ENCODE results near the gene TBCE.

TBCE gene

GRCh38 chr1:235367000-235367908, at the start of gene TBCE:
TSS of gene TBCE (plus strand) at chr1:235367427. CDS start at chr1:235380050, 12,623 bp downstream.
- peak; percentile 96 for DNase-seq (ENCODE audit: low read depth)

- DNase-seq (ENCODE audit: low read depth) = no peak
Measured at GRCh38 chr1:235319255-235319654, 48.0 kb upstream of the TBCE start.

DNA sequence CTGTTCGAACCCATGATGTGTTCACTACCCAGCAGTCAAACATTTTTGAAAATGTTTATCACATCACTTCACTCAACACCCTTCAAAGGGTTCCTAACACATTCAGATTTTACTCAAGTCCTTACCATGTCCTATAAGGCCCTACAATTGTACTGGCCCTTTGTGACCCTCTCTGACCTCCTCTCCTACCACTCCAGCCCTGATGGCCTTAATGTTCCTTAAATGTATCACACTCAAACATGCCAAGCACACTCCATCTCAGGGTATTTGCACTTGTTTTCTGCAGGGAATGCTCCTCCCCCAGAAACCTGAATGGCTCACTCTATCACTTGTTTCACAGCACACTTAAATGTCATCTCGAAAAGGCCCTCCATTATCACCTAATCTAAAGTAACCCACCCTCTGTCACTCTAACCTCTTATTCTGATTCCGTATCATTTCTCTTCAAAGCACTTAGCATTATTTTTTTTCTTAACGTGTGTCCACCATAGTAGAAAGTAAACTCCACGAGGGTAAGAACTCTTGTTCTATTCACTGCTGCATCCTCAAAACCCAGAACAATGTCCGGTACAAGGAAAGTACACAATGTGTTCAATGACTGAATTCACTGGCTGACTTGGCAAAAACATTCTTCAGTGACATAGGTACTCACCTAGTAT, 46.6 kb upstream of the TBCE start:
- DNase-seq (ENCODE audit: low read depth) = no peak

DNA sequence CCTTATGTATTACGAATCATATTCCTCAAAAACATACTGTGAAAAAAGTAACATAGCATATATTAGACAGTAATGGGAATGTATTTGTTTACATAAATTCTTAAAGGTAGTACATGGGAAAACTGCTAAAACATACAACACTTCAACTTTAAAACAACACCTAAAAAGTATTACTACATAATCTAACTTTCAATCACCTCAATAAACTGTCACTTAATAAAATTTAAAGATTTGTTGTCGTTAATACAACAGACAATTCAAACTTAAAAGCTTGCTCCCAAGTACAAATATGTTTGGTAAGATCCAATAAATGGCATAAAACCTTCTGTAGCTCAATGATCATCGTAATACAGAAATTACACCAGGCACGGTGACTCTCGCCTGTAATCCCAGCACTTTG, 42.9 kb upstream of the TBCE start:
- DNase-seq (ENCODE audit: low read depth) = no peak

- no peak for DNase-seq (ENCODE audit: low read depth)
Measured at GRCh38 chr1:235325139-235325538, 42.1 kb upstream of the TBCE start.

DNA sequence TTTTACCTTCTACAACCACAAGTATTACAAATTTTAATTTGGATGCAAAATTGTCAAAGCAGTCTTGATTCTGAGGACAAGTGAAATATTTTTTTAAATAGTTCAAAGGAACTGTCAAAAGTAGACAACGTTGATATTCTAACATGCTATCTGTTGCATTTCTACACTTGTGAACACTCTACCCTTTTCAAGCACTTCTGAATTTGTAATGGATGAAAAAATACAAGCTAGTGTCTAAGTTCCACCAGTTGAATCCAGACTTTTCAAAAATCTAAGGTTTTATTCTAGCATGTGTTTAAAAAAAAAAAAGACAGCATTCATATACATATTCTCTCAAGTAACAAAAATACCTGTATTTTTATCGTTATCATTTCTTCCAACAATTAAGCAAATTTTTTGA, 41.4 kb upstream of the TBCE start:
- DNase-seq (ENCODE audit: low read depth) = no peak

DNA sequence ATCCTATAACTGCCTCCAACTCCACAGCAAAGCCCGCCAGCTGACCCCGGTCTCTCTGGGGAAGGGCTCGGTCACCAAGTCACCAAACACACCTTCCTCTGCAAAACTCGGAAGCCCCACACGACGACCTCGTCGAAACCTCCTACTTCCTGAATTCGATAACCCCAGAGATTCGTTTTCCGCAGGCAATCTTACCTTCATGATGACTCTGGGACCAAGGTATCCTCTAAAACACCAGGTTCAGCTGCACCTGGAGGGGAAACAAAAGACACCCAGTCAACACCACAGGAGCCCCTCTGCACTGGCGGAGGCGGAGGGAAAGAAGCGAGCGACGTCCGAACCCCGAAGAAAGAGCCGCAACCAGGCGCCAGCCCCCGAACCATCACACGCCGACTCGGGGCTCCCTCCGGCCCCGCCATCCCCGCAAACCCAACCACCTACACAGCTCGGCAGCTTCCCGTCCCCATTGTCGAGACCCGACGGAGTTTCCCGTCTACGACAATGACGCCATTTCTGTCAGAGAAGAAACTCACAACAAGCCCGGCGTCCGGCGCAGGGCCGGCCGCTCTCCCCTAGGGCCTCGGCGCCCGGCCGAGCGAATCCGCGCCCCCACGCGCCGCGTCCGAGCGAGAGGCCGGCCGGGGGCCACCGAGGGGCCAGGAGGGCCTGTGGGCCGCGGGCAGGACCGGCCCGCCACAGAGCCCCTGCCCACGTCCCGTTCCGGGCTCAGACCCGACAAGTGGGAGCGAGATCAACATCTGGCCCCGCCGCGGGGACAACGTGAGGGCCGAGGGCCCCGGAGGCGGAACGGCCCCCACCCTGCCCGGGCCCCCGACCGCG, 40.3 kb upstream of the TBCE start:
- DNase-seq (ENCODE audit: low read depth) = no peak

DNA sequence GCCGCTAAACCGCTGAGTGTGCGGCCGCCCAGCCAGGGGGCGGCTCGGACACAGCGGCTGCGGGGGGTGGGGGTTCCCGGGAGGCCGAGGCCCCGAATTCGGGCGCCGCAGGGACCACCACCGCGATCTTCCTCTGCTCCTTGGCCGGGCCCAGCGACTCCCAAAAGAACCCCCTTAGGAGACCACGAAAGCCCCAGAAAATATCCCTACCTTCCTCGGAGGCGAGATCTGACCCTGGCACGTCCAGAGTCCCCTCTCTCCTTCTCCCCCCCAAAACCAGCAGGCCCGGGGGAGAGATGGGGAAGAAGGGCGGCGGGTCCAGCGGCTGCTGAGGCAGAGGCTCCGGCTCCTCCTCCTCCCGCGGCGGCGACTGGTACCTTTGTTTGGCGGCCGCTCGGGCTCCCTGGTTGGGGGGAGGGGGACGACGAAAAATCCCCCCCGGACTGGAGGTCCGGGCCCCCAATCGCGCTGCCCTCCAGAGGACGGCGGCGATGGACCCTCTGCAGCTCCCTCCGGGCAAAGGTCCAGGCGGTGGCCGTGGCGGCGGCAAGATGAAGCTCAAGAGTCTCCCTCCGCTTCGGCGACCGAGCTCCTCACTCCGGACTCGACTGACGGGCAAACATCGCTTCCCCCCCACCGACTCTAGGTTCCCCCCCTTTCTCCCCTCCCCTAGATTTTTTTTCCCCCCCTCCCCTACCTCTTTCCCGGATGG, 39.5 kb upstream of the TBCE start, which contains the start of gene ARID4B:
Gene ARID4B (minus strand): TSS at position 621 of the 712 bp plus-strand sequence. CDS start 1,260 bp downstream, outside the sequence.
- no peak for DNase-seq (ENCODE audit: low read depth)

- peak; percentile 100 for DNase-seq (ENCODE audit: low read depth)
Measured at GRCh38 chr1:235328271-235329138, 38.7 kb upstream of the TBCE start, which contains the start of gene GGPS1. TSS of gene GGPS1 (plus strand) at chr1:235328570. CDS start at chr1:235335265, 6,695 bp downstream.

DNA sequence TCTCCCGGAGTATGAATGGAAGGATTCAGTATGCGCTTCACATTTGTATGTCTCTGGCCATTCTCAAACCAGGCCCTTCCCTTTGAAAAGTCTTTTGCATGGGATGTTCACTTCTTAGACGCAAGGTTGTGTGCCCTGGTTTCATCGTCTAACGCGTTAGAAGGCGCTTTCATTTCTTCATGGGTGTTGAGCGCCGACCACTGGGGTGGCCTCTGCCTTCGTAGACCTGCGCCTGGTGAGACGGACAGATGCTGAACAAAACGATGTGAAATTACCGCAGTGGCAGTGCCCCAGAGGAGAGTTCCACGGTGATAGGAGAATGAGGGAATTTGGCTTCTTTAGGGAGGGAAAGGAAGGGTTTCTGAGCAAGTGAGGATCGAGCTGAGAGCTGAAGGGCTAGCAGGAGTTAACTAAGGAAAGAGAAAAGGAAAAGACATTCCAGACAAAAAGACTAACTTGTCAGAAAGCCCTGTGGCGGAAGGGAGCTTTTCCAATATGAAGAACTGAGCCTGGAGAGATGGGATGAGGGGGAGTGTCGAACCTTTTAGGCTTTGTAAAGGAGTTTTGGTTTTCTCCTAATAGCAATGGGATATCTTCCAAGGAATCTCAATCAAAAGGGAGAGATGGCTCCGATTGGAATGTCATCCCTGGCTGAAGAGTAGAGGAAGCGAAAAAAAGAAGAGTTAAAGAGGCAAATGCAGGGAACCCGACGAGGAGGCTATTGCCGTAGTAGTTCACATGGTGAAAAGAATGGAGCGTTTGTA, 37.9 kb upstream of the TBCE start:
- DNase-seq (ENCODE audit: low read depth) = no peak

GRCh38 chr1:235330918-235331285, 36.3 kb upstream of the TBCE start:
- no peak for DNase-seq (ENCODE audit: low read depth)

- DNase-seq (ENCODE audit: low read depth) = no peak
Measured at GRCh38 chr1:235331401-235331800, 35.8 kb upstream of the TBCE start.

DNA sequence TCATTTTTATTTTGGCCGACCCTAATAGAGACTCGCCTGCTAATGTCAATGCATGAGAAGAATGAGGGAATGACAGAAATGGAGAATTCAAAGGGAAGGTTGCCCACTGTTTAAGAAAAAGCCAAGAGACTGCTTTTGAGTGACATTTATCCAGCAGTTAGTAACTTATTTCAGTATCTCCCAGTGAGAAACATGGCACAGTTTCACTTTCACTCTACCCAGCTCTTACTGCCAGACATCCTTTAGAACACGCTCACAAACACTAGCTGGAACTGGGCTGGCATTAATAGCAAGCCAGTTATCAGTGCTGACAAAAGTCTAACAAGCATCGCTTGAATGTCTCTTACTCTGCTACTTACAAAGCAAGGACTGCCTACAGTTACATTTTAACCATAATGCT, 30.3 kb upstream of the TBCE start:
- DNase-seq (ENCODE audit: low read depth) = no peak

- DNase-seq (ENCODE audit: low read depth) = no peak
Measured at GRCh38 chr1:235339746-235340145, 27.5 kb upstream of the TBCE start.

GRCh38 chr1:235341334-235341733, 25.9 kb upstream of the TBCE start:
- DNase-seq (ENCODE audit: low read depth) = no peak

DNA sequence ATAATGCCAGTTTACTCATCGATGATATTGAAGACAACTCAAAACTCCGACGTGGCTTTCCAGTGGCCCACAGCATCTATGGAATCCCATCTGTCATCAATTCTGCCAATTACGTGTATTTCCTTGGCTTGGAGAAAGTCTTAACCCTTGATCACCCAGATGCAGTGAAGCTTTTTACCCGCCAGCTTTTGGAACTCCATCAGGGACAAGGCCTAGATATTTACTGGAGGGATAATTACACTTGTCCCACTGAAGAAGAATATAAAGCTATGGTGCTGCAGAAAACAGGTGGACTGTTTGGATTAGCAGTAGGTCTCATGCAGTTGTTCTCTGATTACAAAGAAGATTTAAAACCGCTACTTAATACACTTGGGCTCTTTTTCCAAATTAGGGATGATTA, 25.2 kb upstream of the TBCE start:
- DNase-seq (ENCODE audit: low read depth) = no peak

DNA sequence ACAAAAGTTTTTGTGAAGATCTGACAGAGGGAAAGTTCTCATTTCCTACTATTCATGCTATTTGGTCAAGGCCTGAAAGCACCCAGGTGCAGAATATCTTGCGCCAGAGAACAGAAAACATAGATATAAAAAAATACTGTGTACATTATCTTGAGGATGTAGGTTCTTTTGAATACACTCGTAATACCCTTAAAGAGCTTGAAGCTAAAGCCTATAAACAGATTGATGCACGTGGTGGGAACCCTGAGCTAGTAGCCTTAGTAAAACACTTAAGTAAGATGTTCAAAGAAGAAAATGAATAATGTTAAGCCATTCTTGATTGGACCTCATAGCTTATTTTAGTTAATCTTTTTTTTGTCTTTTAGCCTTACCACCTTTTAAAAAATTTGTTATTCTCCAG, 24.8 kb upstream of the TBCE start:
- DNase-seq (ENCODE audit: low read depth) = no peak

DNA sequence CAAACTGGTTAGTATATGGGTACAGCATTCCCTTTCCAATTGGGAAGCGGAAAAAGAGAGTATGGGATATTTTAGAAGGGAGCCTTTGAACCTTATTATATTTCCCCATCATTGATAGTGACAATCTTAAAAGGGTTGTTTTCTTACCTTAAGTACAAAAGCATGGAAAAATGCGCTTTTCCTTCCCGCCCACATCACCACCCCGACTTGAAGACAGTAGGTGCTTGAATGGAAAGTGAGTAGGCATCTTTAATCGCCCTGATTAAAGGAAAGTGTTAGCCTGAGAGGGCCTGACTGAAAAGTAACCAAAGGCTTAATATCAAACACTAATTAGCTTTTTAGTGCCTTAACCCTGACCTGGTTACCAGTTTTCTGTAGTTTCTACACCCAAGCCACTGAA, 23.5 kb upstream of the TBCE start:
- DNase-seq (ENCODE audit: low read depth) = no peak

DNA sequence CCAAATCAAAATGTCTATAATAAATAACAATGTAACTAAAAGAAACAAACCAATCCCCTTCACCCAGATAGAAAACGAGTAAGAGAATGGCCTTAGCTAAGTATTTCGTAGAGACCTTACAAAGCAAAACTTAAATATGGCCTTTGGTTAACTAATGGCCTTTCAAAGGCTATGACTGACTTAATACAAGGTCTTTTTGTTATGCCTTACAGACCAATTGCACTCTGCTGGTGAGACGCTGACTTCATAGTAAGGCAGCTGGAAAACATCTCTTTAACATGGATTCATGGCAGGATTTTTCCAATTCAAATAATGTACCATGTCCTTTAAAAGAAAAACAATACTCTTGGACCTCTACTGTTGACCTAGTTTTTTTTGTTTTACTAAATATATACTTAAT, 15.8 kb upstream of the TBCE start:
- no peak for DNase-seq (ENCODE audit: low read depth)

DNA sequence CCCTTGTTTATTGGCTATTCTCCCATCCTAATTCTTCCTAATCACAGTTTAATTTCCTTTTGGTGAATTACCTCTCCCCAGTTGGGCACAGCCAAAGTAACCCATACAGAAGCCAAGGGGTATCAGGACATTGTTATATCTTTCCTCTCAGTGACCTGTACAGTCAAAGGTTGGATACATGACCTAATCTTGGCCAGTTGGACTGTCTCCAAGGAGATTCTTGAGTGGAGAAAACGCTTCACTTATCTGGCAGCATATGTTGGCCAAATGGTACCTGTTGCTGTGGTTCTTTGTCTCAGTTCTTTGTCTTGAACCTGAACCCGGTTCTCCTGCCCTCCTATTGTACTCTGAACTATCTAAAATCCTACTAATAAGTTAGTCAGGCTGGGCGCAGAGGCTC, 15.3 kb upstream of the TBCE start:
- DNase-seq (ENCODE audit: low read depth) = no peak
